Vagina (tissue), 2 donors: ENCODE measurements around the gene B3GALT5. TPM values are rescaled to one million over a fixed set of nuclear protein-coding genes. Genes with fewer than 3 reads are reported as not detected.

Experiments
- DNase-seq, 2 donors: peaks; one replicate each; pipeline ENCODE4 v3.0.0-alpha.2; 2017; ENCODE audit errors: extremely low spot score in 2 of 2
- H3K27ac ChIP-seq: fragments of 200-600 bp; sonication (generic); one replicate; pipeline ENCODE4 v1.5.1; 2019
- H3K27me3 ChIP-seq: fragments of 200-600 bp; sonication (generic); one replicate; pipeline ENCODE4 v1.5.1; 2019
- H3K36me3 ChIP-seq, 2 donors: fragments of 200-600 bp; sonication (generic); one replicate each; pipeline ENCODE4 v1.5.1; 2017 to 2019
- H3K4me1 ChIP-seq: fragments of 200-600 bp; sonication (generic); one replicate; pipeline ENCODE4 v1.5.1; 2019
- H3K4me3 ChIP-seq, 2 donors: fragments of 200-600 bp; sonication (generic); 1 replicate in 1 of 2; 2 replicates in 1 of 2; pipeline ENCODE4 v1.5.1; 2016 to 2019
- H3K9me3 ChIP-seq: fragments of 200-600 bp; sonication (generic); one replicate; pipeline ENCODE4 v1.5.1; 2019
- POLR2A ChIP-seq, 2 donors: fragments of 450-650 bp; IDR thresholded peaks; one replicate each; pipeline ENCODE4 v1.6.1; 2017; ENCODE audit warnings: antibody characterized with exemption in 2 of 2, mild to moderate bottlenecking in 2 of 2, moderate library complexity in 2 of 2
- POLR2AphosphoS5 ChIP-seq, 2 donors: sonication (generic); formaldehyde crosslinking; IDR thresholded peaks; one replicate each; pipeline ENCODE4 v1.9.0; 2017; ENCODE audit warnings: antibody characterized with exemption in 2 of 2, mild to moderate bottlenecking in 2 of 2, low read depth in 1 of 2; ENCODE audit not compliant: insufficient read depth in 1 of 2
- intact Hi-C: fragments of 100-400 bp; cut with DNase I; formaldehyde crosslinking; loops from one replicate; pipeline ENCODE4 v1.15.1; 2023
- total RNA-seq: library from RNA; depleted of rRNA; stranded (reverse); fragments of >200 nt; gene quantifications from one replicate; pipeline ENCODE4 v1.2.3, GENCODE V29; 2016
- TF ChIP-seq, protein P1 (sequence below), 3 experiments: fragments of 450-650 bp in 2 of 3; fragments of 200-600 bp in 1 of 3; sonication (generic) in 1 of 3; IDR thresholded peaks; one replicate each; pipeline ENCODE4 v1.5.1; 2017 to 2019; ENCODE audit warnings: antibody characterized with exemption in 3 of 3, mild to moderate bottlenecking in 2 of 3, moderate library complexity in 2 of 3

Gene B3GALT5
- total RNA-seq, 1 donor from 2014 or later = 1.5 TPM

DNA sequence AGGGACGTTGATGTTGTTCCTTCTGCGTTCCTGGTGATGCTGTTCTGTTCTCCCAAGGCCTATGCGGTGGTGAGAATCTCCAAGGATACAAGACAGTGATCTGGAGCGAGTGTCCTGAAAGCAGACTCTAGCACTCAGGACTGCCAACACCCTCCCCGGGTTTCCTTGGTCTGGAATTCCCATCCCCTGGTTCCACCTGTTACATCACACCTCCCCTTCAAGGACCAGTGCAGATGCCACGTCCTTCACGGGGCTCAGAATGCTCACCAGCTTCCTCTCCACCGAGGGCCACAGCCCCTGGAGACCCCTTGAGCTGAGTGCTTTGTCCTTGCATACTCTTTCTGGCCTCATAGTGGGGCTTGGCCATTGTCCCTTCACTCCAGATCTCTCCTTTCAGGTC, 43.5 kb downstream of the B3GALT5 start:
- Histone ChIP-seq H3K9me3 (no peaks in the 10 kb centered on the region), H3K4me1 (peaks cover 12% of the 10 kb centered on the region), H3K27me3 (no peaks in the 10 kb centered on the region), H3K27ac (no peak overlapping the region), H3K4me3 (no peak overlapping the region), H3K36me3 (no peaks in the 10 kb centered on the region)
- DNase-seq = no peak
- TF ChIP-seq POLR2AphosphoS5 (IDR thresholded peaks at IDR 0.05; ENCODE audit: insufficient read depth in 1 of 2, low read depth in 1 of 2) (no peak), POLR2A (IDR thresholded peaks at IDR 0.05) (no peak)
- TF ChIP-seq, protein P1, sequence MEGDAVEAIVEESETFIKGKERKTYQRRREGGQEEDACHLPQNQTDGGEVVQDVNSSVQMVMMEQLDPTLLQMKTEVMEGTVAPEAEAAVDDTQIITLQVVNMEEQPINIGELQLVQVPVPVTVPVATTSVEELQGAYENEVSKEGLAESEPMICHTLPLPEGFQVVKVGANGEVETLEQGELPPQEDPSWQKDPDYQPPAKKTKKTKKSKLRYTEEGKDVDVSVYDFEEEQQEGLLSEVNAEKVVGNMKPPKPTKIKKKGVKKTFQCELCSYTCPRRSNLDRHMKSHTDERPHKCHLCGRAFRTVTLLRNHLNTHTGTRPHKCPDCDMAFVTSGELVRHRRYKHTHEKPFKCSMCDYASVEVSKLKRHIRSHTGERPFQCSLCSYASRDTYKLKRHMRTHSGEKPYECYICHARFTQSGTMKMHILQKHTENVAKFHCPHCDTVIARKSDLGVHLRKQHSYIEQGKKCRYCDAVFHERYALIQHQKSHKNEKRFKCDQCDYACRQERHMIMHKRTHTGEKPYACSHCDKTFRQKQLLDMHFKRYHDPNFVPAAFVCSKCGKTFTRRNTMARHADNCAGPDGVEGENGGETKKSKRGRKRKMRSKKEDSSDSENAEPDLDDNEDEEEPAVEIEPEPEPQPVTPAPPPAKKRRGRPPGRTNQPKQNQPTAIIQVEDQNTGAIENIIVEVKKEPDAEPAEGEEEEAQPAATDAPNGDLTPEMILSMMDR (IDR thresholded peaks at IDR 0.05) = no peak
- intact Hi-C loops = no loop called here

DNA sequence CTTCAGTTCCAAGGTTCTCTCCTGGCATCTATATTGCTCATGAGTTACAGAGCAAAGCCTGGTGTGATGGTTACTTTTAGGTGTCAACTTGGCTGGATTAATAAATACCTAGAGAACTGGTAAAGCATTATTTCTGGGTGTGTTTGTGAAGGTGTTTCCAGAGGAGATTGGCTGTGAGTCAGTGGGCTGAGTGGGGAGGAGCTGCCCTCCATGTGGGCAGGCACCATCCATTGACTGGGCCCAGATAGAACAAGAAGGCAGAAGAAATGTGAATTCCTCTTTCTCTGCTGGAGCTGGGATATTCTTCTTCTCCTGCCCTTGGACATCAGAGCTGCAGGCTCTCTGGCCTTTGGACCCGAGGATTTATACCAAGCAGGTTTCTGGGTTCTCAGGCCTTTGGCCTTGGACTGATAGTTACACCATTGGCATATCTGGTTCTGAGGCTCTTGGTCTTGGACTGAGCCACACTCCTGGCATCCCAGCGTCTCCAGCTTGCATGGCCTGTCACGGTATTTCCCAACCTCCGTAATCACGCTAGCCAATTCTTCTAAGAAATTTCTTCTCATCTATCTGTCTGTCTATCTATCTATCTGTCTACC, 44.5 kb downstream of the B3GALT5 start:
- Histone ChIP-seq H3K27me3 (no peaks in the 10 kb centered on the region), H3K36me3 (no peaks in the 10 kb centered on the region), H3K4me1 (peaks cover 12% of the 10 kb centered on the region), H3K27ac (no peak overlapping the region), H3K9me3 (no peaks in the 10 kb centered on the region), H3K4me3 (no peak overlapping the region)
- intact Hi-C loops = no loop called here
- DNase-seq = no peak
- TF ChIP-seq POLR2A (IDR thresholded peaks at IDR 0.05) = no peak
- TF ChIP-seq POLR2AphosphoS5 (IDR thresholded peaks at IDR 0.05; ENCODE audit: insufficient read depth in 1 of 2, low read depth in 1 of 2) = no peak
- TF ChIP-seq, protein P1 (IDR thresholded peaks at IDR 0.05) = no peak

DNA sequence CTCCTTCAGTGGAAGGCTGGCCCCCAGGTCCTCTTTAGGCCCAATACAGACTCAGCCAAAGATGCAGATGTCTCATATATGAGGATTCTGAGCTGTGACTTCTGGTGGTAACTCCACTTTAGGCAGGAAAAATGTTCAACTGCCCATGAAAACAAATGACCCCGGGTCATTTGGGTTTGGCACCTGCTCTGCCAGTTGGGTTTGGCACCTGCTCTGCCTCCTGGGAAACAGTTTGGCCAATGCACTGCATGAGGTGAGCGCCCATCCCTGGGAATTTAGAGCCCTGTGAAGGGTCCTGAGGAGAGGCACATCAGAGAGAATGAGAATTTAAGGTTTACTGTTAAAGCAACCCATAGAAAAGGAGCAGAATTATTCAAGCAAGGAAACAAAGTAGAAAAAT, 45.3 kb downstream of the B3GALT5 start:
- no peak overlapping the region for H3K27ac ChIP-seq
- no peak overlapping the region for H3K4me3 ChIP-seq
- intact Hi-C loops = no loop called here
- no peaks in the 10 kb centered on the region for H3K9me3 ChIP-seq
- DNase-seq = no peak
- no peak for TF ChIP-seq POLR2A (IDR thresholded peaks at IDR 0.05)
- TF ChIP-seq POLR2AphosphoS5 (IDR thresholded peaks at IDR 0.05; ENCODE audit: insufficient read depth in 1 of 2, low read depth in 1 of 2) = no peak
- TF ChIP-seq, protein P1 (IDR thresholded peaks at IDR 0.05) = no peak
- H3K27me3 ChIP-seq = no peaks in the 10 kb centered on the region
- H3K36me3 ChIP-seq = no peaks in the 10 kb centered on the region
- peaks cover 12% of the 10 kb centered on the region for H3K4me1 ChIP-seq

DNA sequence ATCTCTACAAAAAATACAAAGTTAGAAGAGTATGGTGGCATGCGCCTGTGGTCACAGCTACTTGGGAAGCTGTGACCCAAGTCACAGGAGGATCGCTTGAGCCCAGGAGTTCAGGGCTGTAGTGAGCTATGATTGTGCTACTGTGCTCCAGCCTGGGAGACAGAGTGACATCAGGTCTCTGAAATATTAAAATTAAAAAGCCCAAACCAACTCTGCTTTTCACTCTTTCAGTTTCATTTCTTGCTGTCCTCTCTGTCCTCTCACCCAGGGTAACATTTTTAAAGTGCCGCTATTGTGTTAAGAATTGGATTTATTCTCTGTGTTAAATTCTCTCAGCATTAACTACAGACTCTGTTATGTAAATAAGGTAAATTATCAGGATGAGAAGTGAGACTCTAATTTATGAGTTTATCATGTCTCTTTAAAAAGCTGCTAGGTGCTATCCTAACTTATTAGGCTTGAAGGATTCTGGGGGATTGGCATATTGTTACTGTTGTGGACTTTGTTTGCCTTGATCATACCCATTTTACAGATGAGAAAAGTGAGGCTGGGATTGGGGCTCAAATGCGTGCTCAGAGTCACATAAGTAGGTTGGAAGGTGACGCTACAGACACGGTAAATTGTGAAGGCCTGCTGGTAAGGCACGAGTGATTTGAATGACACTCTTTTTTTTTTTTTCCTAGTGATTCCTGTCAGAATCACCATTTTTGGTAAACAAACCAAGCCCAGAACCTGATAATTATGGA, 46.5 kb downstream of the B3GALT5 start:
- Histone ChIP-seq H3K9me3 (no peaks in the 10 kb centered on the region), H3K36me3 (no peaks in the 10 kb centered on the region), H3K4me1 (peaks cover 12% of the 10 kb centered on the region), H3K27me3 (no peaks in the 10 kb centered on the region), H3K27ac (no peak overlapping the region), H3K4me3 (no peak overlapping the region)
- intact Hi-C loops = no loop called here
- TF ChIP-seq POLR2AphosphoS5 (IDR thresholded peaks at IDR 0.05; ENCODE audit: insufficient read depth in 1 of 2, low read depth in 1 of 2) (no peak), POLR2A (IDR thresholded peaks at IDR 0.05) (no peak)
- TF ChIP-seq, protein P1 (IDR thresholded peaks at IDR 0.05) = no peak
- no peak for DNase-seq
